ENCODE data around the gene GALNT17.

GALNT17 gene

GRCh38 chr7:71649812-71650211 is 517.9 kb downstream of the GALNT17 start:
- DNase-seq, result no peak

DNA sequence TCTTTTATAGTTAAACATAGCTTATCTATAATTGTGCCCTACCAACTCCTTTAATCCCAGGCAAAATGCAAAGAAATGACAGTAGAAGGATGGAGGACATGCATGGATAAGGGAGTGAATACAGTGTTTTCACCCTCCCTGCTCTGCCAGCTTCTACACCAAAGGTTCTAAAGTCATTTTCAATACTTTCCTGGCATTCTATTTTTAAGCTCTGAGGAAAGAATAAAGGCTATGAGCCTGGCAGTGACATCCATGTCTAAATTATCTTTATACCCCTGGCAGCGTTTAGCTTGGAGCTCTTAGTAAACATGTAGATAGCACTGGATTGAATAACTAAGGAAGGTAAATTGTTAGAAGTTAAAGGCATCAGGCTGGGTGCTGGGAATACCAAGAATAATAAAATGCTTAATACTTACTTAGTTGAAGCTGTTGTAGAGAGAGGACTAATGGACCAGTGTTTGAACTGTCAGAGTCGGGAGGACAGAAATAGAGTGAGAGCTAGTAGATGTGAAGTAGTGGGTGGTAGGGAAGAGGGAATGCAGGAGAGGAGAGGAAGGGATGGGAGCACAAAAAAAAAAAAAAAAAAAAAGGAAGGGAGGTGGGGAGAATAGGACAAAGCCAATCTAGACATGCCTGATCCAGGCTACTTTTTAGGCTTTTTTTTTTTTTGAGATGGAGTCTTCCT is 518.9 kb downstream of the GALNT17 start:
- no peak for DNase-seq

GRCh38 chr7:71652510-71652909 is 520.6 kb downstream of the GALNT17 start:
- no peak for DNase-seq

DNA sequence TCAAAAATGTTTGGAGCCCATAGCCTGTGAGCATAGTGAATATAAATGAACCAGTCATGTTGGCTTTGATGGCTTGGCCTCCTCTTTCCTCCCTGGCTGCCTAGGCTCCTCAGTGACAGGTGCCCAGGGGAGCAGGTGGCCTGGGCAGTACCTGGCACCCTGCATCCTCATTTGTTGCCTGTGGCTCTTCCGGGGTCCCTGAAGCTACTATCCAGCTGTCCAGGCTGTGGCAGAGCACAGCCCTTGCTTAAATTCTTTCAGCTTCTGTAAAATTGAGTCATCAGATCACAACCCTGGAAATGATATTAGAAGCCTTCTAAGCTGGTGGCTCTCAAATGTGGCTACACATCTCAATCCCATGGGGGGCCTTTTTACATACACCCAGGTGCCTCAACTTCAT is 525.4 kb downstream of the GALNT17 start:
- no peak for DNase-seq

DNA sequence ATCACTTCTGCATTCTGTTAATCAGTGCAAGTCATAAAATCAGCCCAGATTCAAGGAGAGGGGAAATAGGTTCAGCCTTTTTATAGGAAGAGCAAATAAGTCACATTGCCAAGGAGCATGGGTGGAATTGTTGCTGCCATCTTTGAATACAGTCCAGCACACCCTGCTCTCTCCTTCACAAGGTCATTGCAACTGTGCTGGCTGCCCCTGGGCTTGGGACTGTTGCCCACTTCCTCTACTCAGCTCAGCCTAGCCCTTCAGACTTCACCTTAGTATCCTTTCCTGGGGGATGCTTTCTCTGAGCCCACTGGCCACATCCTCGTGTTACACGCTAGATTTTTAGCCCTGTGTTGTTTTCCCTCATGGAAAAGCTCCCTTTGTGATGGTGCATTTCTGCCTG is 527.7 kb downstream of the GALNT17 start:
- no peak for DNase-seq

DNA sequence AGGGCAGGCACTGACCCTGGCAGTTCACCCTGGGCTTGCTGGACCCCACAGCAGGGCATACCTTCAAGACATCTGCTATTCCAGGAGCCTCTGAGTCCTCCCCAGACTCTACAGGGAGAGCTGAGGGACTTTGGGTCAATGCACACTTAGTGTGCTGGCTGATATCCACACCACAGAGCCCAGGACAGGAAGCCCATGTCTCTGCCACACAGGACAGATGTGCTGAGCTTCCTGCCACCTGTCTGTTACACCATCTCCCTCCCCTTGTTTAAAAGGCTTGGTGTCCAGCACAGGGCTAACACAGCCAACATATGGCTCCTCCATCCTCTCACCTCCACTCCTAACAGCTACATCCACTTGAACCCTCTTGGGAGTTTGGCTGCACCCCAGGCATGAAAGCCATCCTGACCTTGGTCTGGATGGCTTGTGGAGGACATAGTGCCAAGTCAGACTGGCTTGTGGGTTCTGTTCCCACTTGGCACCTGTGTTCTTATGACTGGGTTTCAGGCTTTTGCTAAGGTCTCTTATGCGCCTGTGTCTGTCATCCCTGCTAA is 529.8 kb downstream of the GALNT17 start:
- no peak for DNase-seq

DNA sequence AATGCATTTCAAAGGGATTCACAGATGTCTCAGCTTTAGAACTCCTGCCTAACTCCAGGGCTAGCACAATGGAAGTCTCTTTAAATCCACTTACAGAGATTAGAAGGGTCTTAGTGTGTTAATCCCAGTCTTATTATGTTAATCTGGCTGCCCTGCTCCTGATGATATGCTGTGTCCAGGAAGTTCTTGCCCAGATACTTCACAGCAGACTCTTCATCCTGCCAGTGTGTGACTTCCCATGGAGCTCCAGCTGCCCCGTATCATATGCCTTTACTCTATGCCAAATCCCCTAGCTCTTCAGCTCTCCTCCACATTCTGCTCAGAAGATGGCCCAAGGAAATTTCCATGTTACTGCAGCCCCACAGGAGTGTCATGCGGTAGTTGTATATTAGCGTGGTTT is 533.8 kb downstream of the GALNT17 start:
- no peak for DNase-seq

DNA sequence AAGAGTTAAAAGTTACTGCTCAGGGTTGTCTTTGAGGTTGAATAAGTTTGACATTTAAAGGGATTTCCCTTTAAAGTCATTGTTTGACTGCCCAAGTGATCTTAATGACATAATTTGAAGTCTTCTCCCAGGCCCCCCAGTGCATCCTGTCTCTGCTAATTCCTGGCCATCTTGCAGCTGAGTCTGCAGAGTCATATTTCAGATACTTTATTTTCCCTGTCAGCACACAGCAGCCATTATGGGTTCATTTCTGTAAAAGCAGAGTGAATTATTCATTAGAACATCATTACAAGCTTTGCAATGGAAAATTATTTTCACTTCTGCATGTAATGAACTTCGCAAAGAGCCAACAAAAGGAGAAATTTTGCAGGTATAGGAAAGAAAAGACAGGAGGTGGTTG is 536.6 kb downstream of the GALNT17 start:
- DNase-seq, result no peak

DNA sequence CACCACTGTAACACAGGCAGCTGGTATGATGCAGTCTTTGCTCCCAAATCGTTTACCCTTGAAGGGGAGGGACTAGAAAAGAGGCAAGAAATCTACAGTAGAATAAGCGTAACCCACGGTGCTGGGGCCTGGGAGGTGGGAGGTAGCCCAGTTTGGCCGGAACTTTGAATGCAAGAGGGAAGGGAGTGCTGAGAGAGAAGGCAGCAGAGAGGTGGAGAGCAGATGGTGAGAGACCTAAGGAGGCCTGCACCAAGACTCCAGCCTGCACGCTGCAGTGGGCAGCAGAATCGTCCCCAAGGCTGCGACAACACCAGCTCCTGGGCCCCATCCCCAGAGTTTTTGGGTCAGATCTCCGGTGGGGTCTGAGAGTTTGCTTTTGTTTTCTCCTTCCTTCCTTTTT is 547.5 kb downstream of the GALNT17 start:
- DNase-seq, result no peak

GRCh38 chr7:71682181-71682580 is 550.2 kb downstream of the GALNT17 start:
- DNase-seq, result no peak

GRCh38 chr7:71682841-71683781 is 551.2 kb downstream of the GALNT17 start:
- no peak for DNase-seq

- DNase-seq, result no peak
These were observed 555.3 kb downstream of the GALNT17 start for GRCh38 chr7:71687286-71687685.

- DNase-seq, result no peak
These were observed 556.1 kb downstream of the GALNT17 start for GRCh38 chr7:71687831-71688599.

- no peak for DNase-seq
These were observed 559.6 kb downstream of the GALNT17 start for GRCh38 chr7:71691538-71691937.

DNA sequence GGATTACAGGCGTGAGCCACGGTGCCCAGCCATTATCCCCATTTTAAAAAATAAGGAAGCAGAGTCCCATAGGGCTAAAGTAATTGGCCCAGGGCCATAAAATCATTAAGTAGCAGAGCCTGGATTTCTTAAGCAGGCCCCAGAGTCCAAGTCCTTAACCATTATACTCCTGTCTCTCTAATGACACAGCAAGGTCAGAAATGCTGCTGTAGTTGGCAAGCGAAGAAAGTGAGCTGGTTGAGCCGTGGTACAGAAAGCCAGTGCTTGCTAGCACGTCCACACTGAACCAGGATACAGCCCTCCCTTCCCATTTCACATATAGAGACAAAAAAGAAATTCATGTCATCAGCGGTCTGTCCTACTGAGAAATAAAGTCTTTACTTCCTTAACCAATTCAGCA is 562.7 kb downstream of the GALNT17 start:
- DNase-seq, result no peak

GRCh38 chr7:71695186-71695585 is 563.2 kb downstream of the GALNT17 start:
- DNase-seq, result no peak

- DNase-seq, result no peak
These were observed 564.6 kb downstream of the GALNT17 start for GRCh38 chr7:71696511-71696910.

DNA sequence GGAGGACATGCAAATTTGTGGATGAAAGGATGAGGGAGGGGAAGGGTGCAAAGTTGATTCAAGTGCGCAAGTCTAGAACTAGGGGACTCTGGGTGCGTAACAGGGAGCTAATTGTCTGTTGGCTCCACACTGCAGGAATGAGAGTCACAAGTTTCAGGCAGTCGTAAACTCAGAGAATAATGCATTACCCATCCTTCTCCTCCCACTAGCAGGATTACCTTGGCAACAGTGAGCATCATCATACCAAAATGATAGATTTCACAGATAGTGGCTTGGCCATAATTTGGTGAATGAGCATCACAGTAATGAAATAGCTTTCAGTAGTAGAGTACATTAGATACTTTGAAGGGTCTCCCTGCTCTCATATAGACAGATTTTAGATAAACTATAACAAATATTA is 565.5 kb downstream of the GALNT17 start:
- no peak for DNase-seq

DNA sequence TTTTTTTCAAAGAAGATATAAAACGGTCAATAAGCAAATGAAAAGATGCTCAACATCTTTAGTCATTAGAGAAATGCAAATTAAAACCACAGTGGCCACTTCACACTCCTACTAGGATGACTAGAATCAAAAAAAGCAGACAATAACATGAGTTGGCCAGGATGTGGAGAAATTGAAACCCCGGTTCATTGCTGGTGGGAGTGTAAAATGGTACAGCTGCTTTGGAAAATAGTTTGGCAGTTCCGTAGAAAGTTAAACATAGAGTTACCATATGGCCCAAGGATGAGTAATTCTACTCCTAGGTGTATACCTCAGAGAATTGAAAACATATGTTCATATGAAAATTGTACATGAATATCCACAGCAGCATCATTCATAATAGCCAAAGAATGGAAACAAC is 573.3 kb downstream of the GALNT17 start:
- DNase-seq, result no peak

DNA sequence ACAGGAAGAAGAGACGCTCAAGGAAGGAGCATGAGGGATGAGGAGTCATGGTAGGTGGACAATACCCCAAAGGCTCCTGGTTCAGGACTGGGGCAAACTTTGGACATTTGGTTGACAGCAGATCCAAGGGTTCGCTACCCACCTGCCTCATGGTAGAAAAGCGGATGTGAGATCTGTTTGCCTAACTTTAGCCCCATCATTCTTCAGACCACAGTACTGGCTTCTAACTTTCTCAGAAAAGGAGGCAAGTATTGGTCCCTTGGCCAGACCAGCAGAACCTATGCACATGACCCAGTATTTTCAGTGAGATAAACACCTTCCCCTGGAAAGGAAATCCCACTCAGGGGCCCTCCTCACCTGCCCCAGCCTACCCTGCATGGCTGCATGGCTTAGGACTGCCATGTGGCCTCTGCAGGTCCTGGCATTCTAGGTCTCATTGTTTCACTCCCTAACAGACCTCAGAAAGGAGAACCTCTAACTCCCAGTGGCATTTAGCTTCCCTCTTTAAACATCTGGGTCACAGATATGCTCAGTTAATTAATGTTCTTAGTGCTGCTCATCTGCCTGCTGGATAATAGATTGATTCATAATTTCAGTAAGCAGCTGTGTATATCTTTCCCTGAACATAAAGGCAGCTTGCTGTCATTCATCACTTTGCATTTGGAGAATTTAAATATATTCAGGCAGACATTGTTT is 574.1 kb downstream of the GALNT17 start:
- no peak for DNase-seq

DNA sequence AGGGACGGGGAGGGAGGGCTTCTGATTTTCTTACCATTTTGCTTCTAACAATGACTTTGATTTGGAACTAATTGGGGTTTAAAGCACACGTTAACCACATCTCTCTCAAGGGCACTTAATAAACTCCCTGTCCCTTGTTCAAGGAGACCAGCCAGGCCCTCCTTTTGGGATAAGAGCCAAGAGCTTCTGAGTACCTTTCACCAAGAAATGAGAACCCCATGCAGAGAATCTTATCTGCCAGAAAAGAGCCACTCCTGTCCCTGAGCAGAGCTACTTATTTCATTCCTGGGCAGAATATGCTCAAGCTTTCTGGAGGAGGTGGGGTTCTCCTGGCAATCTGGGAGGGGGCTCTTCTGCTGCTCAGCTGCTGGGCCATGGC is 574.6 kb downstream of the GALNT17 start:
- DNase-seq, result no peak

DNA sequence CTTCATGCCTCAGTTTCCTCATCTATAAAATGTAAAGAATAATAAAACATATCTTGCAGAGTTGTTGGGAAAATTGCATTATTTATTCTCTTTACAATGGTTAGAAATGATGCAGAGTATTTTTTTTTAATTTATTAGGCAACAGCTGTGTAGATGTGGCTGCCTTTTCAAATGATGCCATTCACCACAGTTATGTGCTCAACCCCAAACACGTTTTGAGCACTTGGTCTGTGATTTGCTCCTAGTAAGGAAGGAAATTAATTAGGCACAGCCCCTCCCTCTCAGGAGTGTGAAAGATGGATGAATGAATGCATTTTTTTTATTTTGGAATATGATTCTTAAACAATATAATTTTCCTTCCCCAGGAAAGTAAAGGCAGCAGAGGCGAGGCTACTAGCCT is 575.1 kb downstream of the GALNT17 start:
- no peak for DNase-seq

DNA sequence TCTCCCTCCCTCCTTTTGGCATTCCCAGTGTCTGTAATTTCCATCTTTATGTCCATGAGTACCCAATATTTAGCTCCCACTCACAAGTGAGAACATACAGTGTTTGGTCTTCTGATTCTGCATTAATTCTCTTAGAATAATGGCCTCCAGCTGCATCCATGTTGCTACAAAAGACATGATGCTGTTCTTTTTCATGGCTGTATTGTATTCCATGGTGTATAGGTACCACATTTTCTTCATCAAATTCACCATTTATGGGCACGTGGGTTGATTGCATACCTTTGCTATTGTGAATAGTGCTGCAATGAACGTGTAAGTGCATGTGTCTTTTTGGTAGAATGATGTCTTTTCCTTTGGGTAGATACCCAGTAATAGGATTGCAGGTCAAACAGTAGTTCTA is 576.8 kb downstream of the GALNT17 start:
- no peak for DNase-seq
